NCI-H2227 (cell line): ENCODE data around the gene ACOT8.
"Not testable (repeated sequence)": the region's sequence is repeated elsewhere in the genome, so short reads cannot be mapped to it uniquely, and the experiment has no call there.

Source experiments
- DNase-seq: peaks from one replicate; lab custom pipeline; 2025; ENCODE audit not compliant: unreplicated experiment; lab: John Stamatoyannopoulos, UW

The ACOT8 gene

GRCh38 chr20:45857114-45857881 lies at the start of gene ACOT8, which contains the start of gene ZSWIM3:
Gene ACOT8 (minus strand): TSS chr20:45857392. CDS start chr20:45857315, 77 bp downstream.
Gene ZSWIM3 (plus strand): TSS chr20:45857614. CDS start chr20:45857826, 212 bp downstream.
- DNase-seq = peak; percentile 100

DNA sequence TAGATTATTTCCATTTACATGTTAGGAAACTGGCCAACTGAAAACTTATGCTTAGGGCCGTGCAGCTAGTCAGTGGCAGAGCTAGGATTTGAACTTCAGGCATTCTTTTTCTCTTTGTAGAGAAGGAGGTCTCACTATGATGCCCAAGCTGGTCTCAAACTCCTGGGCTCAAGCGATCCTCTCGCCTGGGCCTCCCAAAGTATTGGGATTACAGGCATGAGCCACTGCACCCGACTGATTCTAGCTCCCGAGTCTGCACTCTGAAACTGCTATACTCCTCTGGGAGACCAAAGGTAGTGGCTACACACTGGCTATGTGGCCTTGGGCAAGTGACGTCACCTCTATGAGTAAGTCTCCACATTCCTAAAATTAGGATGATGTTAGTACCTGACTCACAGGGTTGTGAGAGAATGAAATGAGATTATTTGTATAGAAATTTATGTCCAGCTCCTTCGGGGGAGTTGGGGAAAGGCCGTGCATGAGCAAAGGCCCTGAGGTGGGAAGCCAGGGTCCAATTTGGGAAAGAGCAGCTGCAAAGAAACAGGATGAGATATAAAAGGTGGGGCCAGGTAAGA lies 48.4 kb upstream of the ACOT8 start:
- DNase-seq = no peak

DNA sequence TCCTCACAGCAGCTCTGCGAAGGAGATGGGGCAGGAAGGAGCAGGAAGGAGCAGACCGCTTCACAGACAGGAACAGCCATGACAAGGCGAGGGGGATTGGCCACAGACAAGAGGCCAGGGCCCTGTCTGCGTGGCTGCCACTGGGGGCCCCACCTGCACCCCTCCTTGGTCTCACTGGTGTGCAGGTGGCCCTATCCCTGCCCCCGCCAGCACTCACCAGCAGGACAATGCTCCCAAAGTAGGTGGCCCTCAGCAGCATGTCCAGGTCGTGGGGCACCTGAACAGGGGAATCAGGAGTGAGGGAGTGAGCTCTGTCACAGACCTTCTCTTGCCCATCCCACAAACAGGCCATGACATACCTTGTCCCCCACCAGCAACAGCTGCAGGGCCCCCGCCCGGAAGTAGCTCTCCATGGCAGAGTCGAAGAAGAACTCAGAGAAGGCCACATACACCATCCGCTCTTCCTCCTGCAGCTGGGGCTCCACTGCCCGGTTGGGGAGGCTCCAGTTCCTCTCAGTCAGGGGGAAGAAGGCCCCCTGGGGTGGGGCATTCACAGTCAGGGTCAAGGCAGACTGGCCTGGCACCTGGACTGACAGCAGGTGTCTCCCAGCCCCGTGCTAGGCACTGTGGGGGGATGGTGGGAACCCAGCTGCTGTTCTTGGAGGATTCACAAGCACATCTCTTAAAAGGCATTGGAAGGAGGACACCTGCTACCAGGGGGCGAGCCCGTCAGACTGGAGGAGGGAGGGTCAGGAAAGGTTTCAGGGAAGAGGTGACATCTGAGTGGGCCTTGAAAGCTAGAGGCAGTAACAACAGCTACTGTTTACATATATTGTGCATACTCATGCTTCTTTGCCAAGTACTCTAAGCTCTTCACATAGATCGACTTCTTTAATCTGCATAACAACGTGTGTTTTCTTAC lies 47.7 kb upstream of the ACOT8 start:
- no peak for DNase-seq

GRCh38 chr20:45902199-45902701 lies 45.1 kb upstream of the ACOT8 start:
- DNase-seq = no peak

DNA sequence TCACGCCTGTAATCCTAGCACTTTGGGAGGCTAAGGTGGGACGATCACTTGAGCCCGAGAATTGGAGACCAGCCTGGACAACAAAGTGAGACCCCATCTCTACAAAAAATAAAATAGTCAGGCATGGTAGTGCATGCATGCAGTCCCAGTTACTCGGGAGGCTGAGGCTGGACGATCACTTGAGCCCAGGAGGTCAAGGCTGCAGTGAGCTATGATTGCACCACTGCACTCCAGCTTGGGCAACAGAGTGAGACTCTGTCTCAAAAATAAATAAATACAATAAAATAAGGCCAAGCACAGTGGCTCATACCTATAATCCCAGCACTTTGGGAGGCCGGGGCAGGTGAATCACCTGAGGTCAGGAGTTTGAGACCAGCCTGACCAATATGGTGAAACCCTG lies 44.1 kb upstream of the ACOT8 start:
- DNase-seq = not testable (repeated sequence)

DNA sequence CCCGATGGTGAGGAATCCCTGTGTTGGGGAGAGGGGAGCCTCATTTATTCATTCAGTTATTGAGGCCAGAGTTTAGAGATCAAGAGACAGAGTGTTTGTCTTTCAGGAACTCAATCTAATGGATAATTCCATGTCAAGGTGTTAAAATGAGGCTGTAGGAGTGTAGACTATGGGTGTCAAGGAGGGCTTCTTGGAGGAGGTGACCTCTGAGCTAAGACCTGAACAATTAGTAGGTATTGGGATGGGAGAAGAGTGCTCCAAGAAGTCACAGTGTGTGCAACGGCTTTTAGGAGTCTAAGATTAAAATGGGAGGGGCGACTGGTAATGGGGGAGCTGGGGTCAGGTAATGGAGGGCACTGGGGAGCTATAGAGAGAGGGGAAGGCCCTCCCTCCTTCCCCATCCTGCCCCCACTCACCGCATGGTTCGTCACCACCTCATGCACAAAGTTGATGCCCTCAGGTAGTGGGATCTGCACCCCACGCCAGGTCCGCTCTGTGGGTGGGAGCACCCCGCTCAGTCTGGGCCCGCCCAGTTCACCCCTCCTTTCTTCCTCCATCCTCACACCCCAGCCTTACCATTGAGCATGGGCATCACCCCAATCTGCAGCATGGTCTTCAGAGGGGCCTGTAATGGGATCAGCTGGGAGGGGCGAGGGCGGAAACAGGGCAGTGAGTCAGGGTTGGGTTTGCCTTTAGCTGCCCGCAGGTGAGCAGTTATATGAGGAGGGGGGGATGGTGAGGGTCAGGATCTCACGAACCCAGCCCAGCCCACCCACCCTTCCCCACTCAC lies 42.0 kb upstream of the ACOT8 start:
- no peak for DNase-seq

DNA sequence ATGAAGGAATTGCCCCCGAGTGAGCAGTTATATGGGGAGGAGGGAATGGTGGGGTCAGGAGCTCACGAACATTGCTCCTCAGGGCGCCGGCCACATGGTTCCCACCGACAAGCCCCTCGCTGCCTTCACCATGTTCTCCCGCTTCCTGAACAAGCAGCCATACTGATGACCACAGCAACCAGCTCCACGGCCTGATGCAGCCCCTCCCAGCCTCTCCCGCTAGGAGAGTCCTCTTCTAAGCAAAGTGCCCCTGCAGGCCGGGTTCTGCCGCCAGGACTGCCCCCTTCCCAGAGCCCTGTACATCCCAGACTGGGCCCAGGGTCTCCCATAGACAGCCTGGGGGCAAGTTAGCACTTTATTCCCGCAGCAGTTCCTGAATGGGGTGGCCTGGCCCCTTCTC lies 41.1 kb upstream of the ACOT8 start:
- DNase-seq = no peak

DNA sequence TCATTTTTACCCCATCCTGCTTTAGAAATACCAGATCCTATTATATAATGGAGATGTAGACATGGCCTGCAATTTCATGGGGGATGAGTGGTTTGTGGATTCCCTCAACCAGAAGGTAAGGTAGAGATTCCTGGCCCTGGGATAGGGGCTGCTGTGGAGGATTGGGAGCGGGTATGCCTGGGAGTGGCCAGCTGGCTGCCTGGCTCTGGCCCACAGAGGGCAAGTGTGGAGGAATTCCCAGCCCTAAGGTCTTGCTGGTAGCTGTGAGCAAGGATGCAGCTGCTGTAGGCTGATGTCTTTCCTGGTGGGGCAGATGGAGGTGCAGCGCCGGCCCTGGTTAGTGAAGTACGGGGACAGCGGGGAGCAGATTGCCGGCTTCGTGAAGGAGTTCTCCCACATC lies 40.5 kb upstream of the ACOT8 start:
- no peak for DNase-seq

DNA sequence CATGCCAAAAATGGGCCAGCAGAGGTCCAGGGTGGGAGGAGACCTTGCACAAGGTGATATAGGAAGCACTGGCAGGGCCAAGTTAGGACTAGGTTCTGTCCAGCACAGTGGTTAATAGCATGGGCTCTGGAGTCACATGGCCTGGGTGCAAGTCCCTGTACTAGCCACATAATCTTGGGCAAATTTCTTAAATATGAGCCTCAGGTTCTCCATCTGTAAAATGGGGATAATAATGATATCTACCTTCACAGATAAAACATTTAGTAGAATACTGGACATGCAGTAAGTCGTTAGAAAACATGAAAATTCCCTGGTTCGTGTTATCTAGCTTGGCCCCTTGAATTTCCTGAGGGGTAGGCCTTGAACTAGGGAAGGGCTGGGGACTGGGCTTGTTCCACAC lies 40.1 kb upstream of the ACOT8 start:
- DNase-seq = no peak

- DNase-seq = no peak
Measured at GRCh38 chr20:45896641-45897161, 39.5 kb upstream of the ACOT8 start.

DNA sequence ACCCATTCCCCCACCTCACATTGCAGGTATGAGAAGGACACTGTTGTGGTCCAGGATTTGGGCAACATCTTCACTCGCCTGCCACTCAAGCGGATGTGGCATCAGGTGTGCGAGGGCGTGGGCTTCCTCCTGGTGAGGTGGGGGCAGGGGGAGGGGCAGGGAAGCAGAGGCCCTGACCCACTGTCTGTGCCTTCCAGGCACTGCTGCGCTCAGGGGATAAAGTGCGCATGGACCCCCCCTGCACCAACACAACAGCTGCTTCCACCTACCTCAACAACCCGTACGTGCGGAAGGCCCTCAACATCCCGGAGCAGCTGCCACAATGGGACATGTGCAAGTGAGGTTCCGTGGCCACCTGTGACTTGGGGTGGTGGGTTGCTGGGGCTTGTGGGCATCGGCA lies 37.6 kb upstream of the ACOT8 start:
- DNase-seq = no peak

DNA sequence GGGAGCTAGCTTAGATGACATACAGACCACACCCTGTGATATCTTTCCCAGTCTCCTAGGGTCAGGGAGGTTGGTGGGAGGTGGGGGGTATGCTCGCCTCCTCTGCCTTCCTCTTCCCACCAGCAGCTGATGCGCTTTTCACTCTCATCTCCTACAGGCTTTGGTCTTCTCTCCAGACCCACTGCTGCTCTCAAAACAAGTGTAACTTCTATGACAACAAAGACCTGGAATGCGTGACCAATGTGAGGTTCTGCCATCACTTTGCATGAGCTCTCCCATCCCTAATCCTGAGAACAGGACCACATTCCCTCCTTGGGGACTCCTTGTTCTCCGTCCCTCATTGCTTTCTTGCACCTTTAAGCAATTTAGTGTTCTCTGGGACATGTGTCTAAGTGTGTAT lies 36.6 kb upstream of the ACOT8 start:
- no peak for DNase-seq

- no peak for DNase-seq
Measured at GRCh38 chr20:45892828-45893500, 35.8 kb upstream of the ACOT8 start.

DNA sequence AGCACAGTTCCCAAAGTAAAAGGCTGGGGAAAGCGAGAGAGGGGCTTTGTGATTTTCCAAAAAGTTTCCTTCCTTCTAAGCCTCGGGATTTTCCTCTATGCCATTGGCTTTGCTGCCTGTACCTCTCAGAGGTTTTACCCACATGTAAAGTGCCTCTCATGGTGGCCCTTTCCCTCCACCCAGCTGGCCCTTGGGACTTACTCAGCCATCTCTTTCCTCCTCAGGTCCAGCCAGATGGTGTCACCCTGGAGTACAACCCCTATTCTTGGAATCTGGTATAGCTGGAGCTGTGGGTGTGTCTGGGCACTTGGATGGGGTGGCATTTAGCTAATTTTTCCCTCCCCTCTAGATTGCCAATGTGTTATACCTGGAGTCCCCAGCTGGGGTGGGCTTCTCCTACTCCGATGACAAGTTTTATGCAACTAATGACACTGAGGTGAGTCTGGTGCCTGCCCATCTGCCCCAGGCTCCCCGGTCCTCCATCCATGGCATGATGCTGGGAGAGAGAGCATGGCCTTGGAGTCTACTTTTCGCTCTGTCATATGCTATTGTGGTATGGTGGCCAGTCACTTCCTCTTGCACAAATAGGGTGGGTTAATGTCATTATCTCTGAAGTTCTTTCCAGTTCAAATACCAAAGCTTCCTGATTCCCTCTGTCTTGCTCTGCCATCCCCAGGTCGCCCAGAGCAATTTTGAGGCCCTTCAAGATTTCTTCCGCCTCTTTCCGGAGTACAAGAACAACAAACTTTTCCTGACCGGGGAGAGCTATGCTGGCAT lies 35.0 kb upstream of the ACOT8 start:
- DNase-seq = peak; percentile 9

- peak; percentile 91 for DNase-seq
Measured at GRCh38 chr20:45890985-45891983, 34.1 kb upstream of the ACOT8 start, which contains the start of the genes CTSA and NEURL2. Gene CTSA (plus strand): TSS chr20:45891335. CDS start chr20:45891569, 234 bp downstream. Gene NEURL2 (minus strand): TSS chr20:45891208. CDS start chr20:45890991, 217 bp downstream.

- DNase-seq = peak; percentile 82
Measured at GRCh38 chr20:45890077-45890984, 33.1 kb upstream of the ACOT8 start.

DNA sequence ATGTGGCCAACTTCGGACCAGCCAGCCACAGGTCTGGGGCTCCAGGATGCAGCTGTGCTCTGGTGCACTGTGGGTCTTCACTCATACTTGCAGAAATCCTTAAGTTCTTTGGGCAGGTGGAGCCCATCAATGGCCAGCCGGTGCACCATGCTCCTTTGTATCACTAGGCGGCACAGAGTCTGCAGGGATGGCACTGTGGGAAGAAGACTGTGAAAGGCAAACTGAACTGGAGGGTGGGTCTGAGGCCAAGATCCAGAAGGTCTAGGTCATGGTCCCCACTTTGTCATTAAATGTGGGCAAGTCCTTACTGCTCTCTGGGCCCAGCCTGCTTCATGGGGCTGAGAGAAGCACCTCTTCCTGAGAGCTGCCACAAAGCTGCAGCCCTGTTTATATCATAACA lies 31.5 kb upstream of the ACOT8 start:
- DNase-seq = no peak
